ENCODE data around the gene CAPN14. TPM values are rescaled to one million over a fixed set of nuclear protein-coding genes. Genes with fewer than 3 reads are reported as not detected.

Gene CAPN14
- total RNA-seq, 1 donor from 2014 or later = 0.24 TPM

- H3K4me1 Mint-ChIP-seq (ENCODE audit: unreplicated experiment) = no peaks in the 10 kb centered on the region
- no peak overlapping the region for H3K4me3 Mint-ChIP-seq (ENCODE audit: unreplicated experiment)
- no peak for TF ChIP-seq CTCF (IDR thresholded peaks at IDR 0.05)
- no peaks in the 10 kb centered on the region for H3K9me3 Mint-ChIP-seq (ENCODE audit: unreplicated experiment)
- DNase-seq (ENCODE audit: extremely low spot score, unreplicated experiment) = no peak
- H3K36me3 Mint-ChIP-seq (ENCODE audit: unreplicated experiment) = no peaks in the 10 kb centered on the region
- H3K27me3 Mint-ChIP-seq (ENCODE audit: unreplicated experiment) = peaks cover 42% of the 10 kb centered on the region
- H3K27ac Mint-ChIP-seq (ENCODE audit: unreplicated experiment) = no peak overlapping the region
Observed at GRCh38 chr2:31151501-31151900, 65.8 kb downstream of the CAPN14 start.

GRCh38 chr2:31150120-31150670 lies 67.1 kb downstream of the CAPN14 start:
- Mint-ChIP-seq H3K4me1 (ENCODE audit: unreplicated experiment) (no peaks in the 10 kb centered on the region), H3K36me3 (ENCODE audit: unreplicated experiment) (no peaks in the 10 kb centered on the region), H3K9me3 (ENCODE audit: unreplicated experiment) (no peaks in the 10 kb centered on the region), H3K27me3 (ENCODE audit: unreplicated experiment) (peaks cover 54% of the 10 kb centered on the region), H3K4me3 (ENCODE audit: unreplicated experiment) (no peak overlapping the region), H3K27ac (ENCODE audit: unreplicated experiment) (no peak overlapping the region)
- TF ChIP-seq CTCF (IDR thresholded peaks at IDR 0.05) = no peak
- DNase-seq (ENCODE audit: extremely low spot score, unreplicated experiment) = no peak

GRCh38 chr2:31148514-31148913 lies 68.8 kb downstream of the CAPN14 start:
- Mint-ChIP-seq H3K4me3 (ENCODE audit: unreplicated experiment) (no peak overlapping the region), H3K27ac (ENCODE audit: unreplicated experiment) (no peak overlapping the region), H3K27me3 (ENCODE audit: unreplicated experiment) (peaks cover 60% of the 10 kb centered on the region), H3K9me3 (ENCODE audit: unreplicated experiment) (no peaks in the 10 kb centered on the region), H3K36me3 (ENCODE audit: unreplicated experiment) (no peaks in the 10 kb centered on the region), H3K4me1 (ENCODE audit: unreplicated experiment) (no peaks in the 10 kb centered on the region)
- TF ChIP-seq CTCF (IDR thresholded peaks at IDR 0.05) = no peak
- no peak for DNase-seq (ENCODE audit: extremely low spot score, unreplicated experiment)

- H3K4me3 Mint-ChIP-seq (ENCODE audit: unreplicated experiment) = no peak overlapping the region
- no peak for TF ChIP-seq CTCF (IDR thresholded peaks at IDR 0.05)
- no peaks in the 10 kb centered on the region for H3K9me3 Mint-ChIP-seq (ENCODE audit: unreplicated experiment)
- H3K27ac Mint-ChIP-seq (ENCODE audit: unreplicated experiment) = no peak overlapping the region
- H3K36me3 Mint-ChIP-seq (ENCODE audit: unreplicated experiment) = no peaks in the 10 kb centered on the region
- no peak for DNase-seq (ENCODE audit: extremely low spot score, unreplicated experiment)
- no peaks in the 10 kb centered on the region for H3K4me1 Mint-ChIP-seq (ENCODE audit: unreplicated experiment)
- H3K27me3 Mint-ChIP-seq (ENCODE audit: unreplicated experiment) = peaks cover 59% of the 10 kb centered on the region
Observed at GRCh38 chr2:31147645-31148044, 69.7 kb downstream of the CAPN14 start.

- H3K36me3 Mint-ChIP-seq (ENCODE audit: unreplicated experiment) = peaks cover under 1% of the 10 kb centered on the region
- H3K27me3 Mint-ChIP-seq (ENCODE audit: unreplicated experiment) = peaks cover 67% of the 10 kb centered on the region
- no peak overlapping the region for H3K4me3 Mint-ChIP-seq (ENCODE audit: unreplicated experiment)
Observed at GRCh38 chr2:31142110-31142509, 75.2 kb downstream of the CAPN14 start.

More at GRCh38 chr2:31142110-31142509, 75.2 kb downstream of the CAPN14 start:
- no peak for DNase-seq (ENCODE audit: extremely low spot score, unreplicated experiment)
- Mint-ChIP-seq H3K9me3 (ENCODE audit: unreplicated experiment) (no peaks in the 10 kb centered on the region), H3K4me1 (ENCODE audit: unreplicated experiment) (peaks cover 2% of the 10 kb centered on the region), H3K27ac (ENCODE audit: unreplicated experiment) (no peak overlapping the region)
- TF ChIP-seq CTCF (IDR thresholded peaks at IDR 0.05) = no peak
